ENCODE measurements around the gene EFNB1. TPM values are rescaled to one million over a fixed set of nuclear protein-coding genes. Genes with fewer than 3 reads are reported as not detected.
A peak's percentile ranks its signal among the peaks of the same experiment; 100 is the strongest.

EFNB1 gene
- total RNA-seq, 2 experiments from 2014 or later, result 3.1 to 4.2 TPM

- intact Hi-C loops (cut with micrococcal nuclease), result loop anchor here (5.0 to 10.0 kb wide), 2 partner anchors 395 to 458 kb away; no protein-coding TSS in a partner anchor
- CTCF ChIA-PET, result interaction anchor here (0.6 to 7.1 kb wide), 22 partner anchors 13 to 461 kb away, joined by 3 to 83 read pairs (median 4); partner anchors contain the start of gene PJA1
- H3K27ac Mint-ChIP-seq, result no peak overlapping the region
- peaks cover 20% of the 10 kb centered on the region for H3K4me1 Mint-ChIP-seq (ENCODE audit: low read depth)
- no peaks in the 10 kb centered on the region for H3K36me3 Mint-ChIP-seq (ENCODE audit: low read depth)
- no peak overlapping the region for H3K4me3 Mint-ChIP-seq
- H3K27me3 Mint-ChIP-seq, result no peaks in the 10 kb centered on the region
- POLR2A ChIA-PET, result interaction anchor here (0.9 kb wide), 1 partner anchor 394 kb away, joined by 3 read pairs; no protein-coding TSS in a partner anchor
- DNase-seq (no peak), ATAC-seq (no peak)
- no peaks in the 10 kb centered on the region for H3K9me3 Mint-ChIP-seq
- no peak for TF ChIP-seq CTCF (IDR thresholded peaks at IDR 0.05)
These were observed 1.6 kb upstream of the EFNB1 start for GRCh38 chrX:68827256-68827655.

GRCh38 chrX:68827848-68828624 is 785 bp upstream of the EFNB1 start:
- no peaks in the 10 kb centered on the region for H3K9me3 Mint-ChIP-seq
- intact Hi-C loops (cut with micrococcal nuclease), result loop anchor here (5.0 to 10.0 kb wide), 2 partner anchors 394 to 457 kb away; no protein-coding TSS in a partner anchor
- peak; percentile 37 for ATAC-seq
- no peaks in the 10 kb centered on the region for H3K36me3 Mint-ChIP-seq (ENCODE audit: low read depth)
- H3K27ac Mint-ChIP-seq, result no peak overlapping the region
- H3K27me3 Mint-ChIP-seq, result no peaks in the 10 kb centered on the region
- POLR2A ChIA-PET, result interaction anchor here (0.9 kb wide), 1 partner anchor 393 kb away, joined by 3 read pairs; no protein-coding TSS in a partner anchor
- H3K4me3 Mint-ChIP-seq, result peak overlapping the region; percentile 79
- peak; percentile 60 for TF ChIP-seq CTCF (IDR thresholded peaks at IDR 0.05)
- peaks cover 20% of the 10 kb centered on the region for H3K4me1 Mint-ChIP-seq (ENCODE audit: low read depth)
- CTCF ChIA-PET, result interaction anchor here (0.6 to 7.1 kb wide), 27 partner anchors 13 to 460 kb away, joined by 3 to 83 read pairs (median 3); partner anchors contain the start of gene PJA1
- DNase-seq, result peak; percentile 82

GRCh38 chrX:68829582-68830418 is 979 bp downstream of the EFNB1 start:
- peak overlapping the region; percentile 79 for H3K4me3 Mint-ChIP-seq
- DNase-seq (peak; percentile 23), ATAC-seq (no peak)
- H3K27me3 Mint-ChIP-seq, result no peaks in the 10 kb centered on the region
- ChIA-PET CTCF (interaction anchor here (1.1 to 7.1 kb wide), 3 partner anchors 9 to 454 kb away, joined by 3 to 83 read pairs (median 3); no protein-coding TSS in a partner anchor), POLR2A (no interaction called here)
- no peak overlapping the region for H3K27ac Mint-ChIP-seq
- H3K9me3 Mint-ChIP-seq, result no peaks in the 10 kb centered on the region
- H3K4me1 Mint-ChIP-seq (ENCODE audit: low read depth), result peaks cover 20% of the 10 kb centered on the region
- no peaks in the 10 kb centered on the region for H3K36me3 Mint-ChIP-seq (ENCODE audit: low read depth)
- intact Hi-C loops (cut with micrococcal nuclease), result loop anchor here (5.0 to 10.0 kb wide), 2 partner anchors 393 to 455 kb away; no protein-coding TSS in a partner anchor
- no peak for TF ChIP-seq CTCF (IDR thresholded peaks at IDR 0.05)

- intact Hi-C loops (cut with micrococcal nuclease), result no loop called here
- ChIA-PET CTCF (interaction anchor here (1.1 to 7.1 kb wide), 2 partner anchors 8 to 393 kb away, joined by 3 to 83 read pairs; no protein-coding TSS in a partner anchor), POLR2A (no interaction called here)
- H3K4me1 Mint-ChIP-seq (ENCODE audit: low read depth), result peaks cover 17% of the 10 kb centered on the region
- no peak for DNase-seq
- no peaks in the 10 kb centered on the region for H3K36me3 Mint-ChIP-seq (ENCODE audit: low read depth)
- no peaks in the 10 kb centered on the region for H3K9me3 Mint-ChIP-seq
- no peak for TF ChIP-seq CTCF (IDR thresholded peaks at IDR 0.05)
- H3K4me3 Mint-ChIP-seq, result peak overlapping the region; percentile 79
- no peaks in the 10 kb centered on the region for H3K27me3 Mint-ChIP-seq
- no peak overlapping the region for H3K27ac Mint-ChIP-seq
- ATAC-seq, result no peak
These were observed 1.9 kb downstream of the EFNB1 start for GRCh38 chrX:68830419-68831404.
